Activated naive CD8-positive, alpha-beta T cell treated with anti-CD3 and anti-CD28 coated beads, Interleukin-2, amount 50 U/mL, for 24 hours (primary cell): ENCODE data around the gene P2RY2.
A peak's percentile ranks its signal among the peaks of the same experiment; 100 is the strongest.

Source experiments
- ATAC-seq: fragments of 150-1000 bp; cut with Tn5 transposase; one replicate; pipeline ENCODE4 v1.10.0; 2021
- DNase-seq: peaks from one replicate; pipeline ENCODE4 v3.0.0; 2021
- H3K27ac Mint-ChIP-seq: one replicate; pipeline ENCODE4 v1.8.0; 2021; ENCODE audit warnings: mild to moderate bottlenecking, mixed read lengths
- H3K27me3 Mint-ChIP-seq: one replicate; pipeline ENCODE4 v1.8.0; 2021; ENCODE audit warnings: mixed read lengths
- H3K36me3 Mint-ChIP-seq: one replicate; pipeline ENCODE4 v1.8.0; 2021; ENCODE audit warnings: low read depth, mixed read lengths
- H3K4me1 Mint-ChIP-seq: one replicate; pipeline ENCODE4 v1.8.0; 2021; ENCODE audit warnings: mixed read lengths
- H3K4me3 Mint-ChIP-seq: one replicate; pipeline ENCODE4 v1.8.0; 2021; ENCODE audit warnings: mild to moderate bottlenecking, moderate library complexity, mixed read lengths
- H3K9me3 Mint-ChIP-seq: one replicate; pipeline ENCODE4 v1.8.0; 2021; ENCODE audit warnings: mixed read lengths

The P2RY2 gene

DNA sequence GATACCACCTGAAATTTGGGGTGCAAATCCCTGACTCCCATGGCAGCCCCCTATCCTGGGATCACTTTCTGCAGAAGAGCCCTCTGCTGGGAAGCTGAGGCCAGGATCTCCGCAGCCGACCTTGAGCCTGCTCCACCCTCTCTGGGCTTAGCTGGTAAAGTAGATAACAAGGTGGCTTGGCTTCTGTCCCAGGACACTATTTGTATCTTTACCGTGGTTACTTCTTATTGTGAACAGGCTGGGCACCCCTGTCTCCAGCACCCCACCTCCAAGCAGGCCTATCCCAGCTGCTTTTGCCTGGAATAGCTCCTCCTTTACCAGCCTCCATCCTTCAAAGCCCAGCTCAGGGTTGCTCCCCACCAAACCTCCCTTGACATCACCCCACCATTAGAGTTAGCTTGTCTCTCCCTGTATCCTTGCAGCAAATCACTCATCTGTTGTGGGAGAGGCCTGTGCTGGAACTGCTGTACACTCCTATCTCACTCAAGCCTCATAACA is 35.2 kb upstream of the P2RY2 start:
- H3K27ac Mint-ChIP-seq: no peak overlapping the region
- H3K27me3 Mint-ChIP-seq: peaks cover 13% of the 10 kb centered on the region
- no peak for DNase-seq
- H3K9me3 Mint-ChIP-seq: no peaks in the 10 kb centered on the region
- H3K4me1 Mint-ChIP-seq: peaks cover 5% of the 10 kb centered on the region
- H3K4me3 Mint-ChIP-seq: no peak overlapping the region
- no peaks in the 10 kb centered on the region for H3K36me3 Mint-ChIP-seq
- ATAC-seq: no peak

DNA sequence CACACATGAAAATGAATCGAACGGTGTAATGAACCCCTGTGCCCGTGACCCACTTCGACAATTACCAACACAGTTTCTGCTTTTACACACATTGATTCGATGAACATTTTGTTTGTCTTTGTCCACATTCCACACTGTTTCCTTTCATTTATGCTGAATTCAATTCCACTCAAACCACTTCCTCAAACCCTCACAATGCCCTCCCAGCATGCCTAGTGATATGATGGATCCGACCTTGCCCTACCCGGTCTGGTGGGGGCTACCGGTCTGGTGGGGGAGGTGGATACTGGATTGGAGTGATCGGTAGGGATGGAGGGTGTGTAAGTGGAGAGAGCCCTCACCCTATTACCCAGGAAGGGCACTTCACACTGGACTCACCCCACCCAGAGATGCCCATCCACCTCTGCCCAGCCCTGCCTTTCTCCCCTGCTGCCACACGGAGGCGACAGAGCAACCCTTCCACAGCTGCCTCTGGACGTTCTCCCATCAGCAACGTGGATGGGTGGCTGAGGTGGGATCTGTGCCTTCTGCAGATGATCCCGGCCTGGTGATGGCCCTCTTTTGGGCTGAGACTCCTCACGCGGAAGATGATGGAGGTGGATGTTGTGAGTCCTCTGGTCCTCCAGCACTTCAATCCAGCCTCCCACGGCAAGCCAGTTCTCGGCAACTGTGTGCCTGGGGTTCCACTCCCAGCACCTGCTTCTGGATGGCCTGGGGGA is 33.0 kb upstream of the P2RY2 start:
- H3K36me3 Mint-ChIP-seq: no peaks in the 10 kb centered on the region
- no peak overlapping the region for H3K4me3 Mint-ChIP-seq
- H3K27me3 Mint-ChIP-seq: peaks cover 14% of the 10 kb centered on the region
- H3K4me1 Mint-ChIP-seq: peaks cover 8% of the 10 kb centered on the region
- ATAC-seq (peak; percentile 65), DNase-seq (peak; percentile 68)
- H3K9me3 Mint-ChIP-seq: no peaks in the 10 kb centered on the region
- H3K27ac Mint-ChIP-seq: no peak overlapping the region

DNA sequence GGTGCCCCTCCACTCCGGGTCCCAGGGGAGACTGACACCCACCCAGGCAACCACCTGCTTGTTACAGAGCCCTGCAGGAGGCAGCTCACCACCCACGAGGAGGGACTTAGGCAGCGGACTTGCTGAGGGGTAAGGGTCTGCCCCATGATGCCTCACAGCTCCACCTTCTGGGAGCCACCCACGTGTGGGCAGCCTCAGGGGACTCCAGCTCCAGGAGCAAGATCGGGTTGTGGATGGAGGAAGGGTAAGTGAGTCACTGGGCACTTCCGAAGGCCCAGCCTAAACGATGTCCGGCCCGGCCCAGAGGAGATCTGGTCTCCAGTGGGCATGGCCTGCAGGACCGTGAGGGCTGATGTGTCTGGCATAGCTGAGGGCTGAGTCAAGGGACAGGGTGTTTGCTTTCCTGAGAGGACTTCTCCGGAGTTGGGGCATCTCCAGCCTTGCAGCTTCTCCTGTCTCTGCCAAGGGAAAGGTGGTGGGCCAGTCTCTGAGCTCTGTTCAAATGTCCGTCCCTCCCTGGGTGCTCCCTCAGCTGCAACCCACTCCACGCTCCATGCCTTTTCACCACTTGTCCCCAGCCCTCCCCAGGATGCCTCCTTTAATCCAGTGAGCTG is 32.3 kb upstream of the P2RY2 start:
- no peaks in the 10 kb centered on the region for H3K9me3 Mint-ChIP-seq
- no peaks in the 10 kb centered on the region for H3K36me3 Mint-ChIP-seq
- H3K4me3 Mint-ChIP-seq: no peak overlapping the region
- H3K27me3 Mint-ChIP-seq: peaks cover 20% of the 10 kb centered on the region
- no peak overlapping the region for H3K27ac Mint-ChIP-seq
- DNase-seq (no peak), ATAC-seq (no peak)
- peaks cover 8% of the 10 kb centered on the region for H3K4me1 Mint-ChIP-seq

DNA sequence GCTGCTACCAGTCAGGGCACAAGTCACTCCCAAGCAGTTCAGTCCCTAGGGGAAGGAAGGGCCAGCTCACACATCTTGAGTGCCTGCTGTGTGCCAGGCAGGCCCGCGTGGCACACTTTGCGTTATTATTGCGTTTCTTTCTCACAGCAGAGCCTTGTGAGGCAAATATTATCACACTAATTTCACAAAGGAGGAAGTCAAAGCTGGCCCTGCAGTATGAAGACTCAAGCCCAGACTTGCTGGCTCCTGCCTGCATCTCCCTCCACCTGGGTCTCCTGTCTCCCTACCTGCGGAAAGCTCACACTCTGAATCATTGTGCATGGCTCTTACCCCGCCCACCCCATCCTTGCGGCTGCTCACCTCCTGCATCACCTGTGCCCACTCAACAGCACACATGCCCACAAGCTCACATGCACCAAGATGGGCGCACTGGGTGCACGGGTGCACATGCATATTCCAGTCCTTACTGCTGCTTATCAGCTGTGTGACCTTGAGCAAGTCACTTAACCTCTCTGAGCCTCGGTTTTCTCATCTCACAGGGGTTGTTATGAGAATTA is 31.7 kb upstream of the P2RY2 start:
- Mint-ChIP-seq H3K4me1 (peaks cover 8% of the 10 kb centered on the region), H3K36me3 (no peaks in the 10 kb centered on the region), H3K27me3 (peaks cover 20% of the 10 kb centered on the region), H3K4me3 (no peak overlapping the region), H3K27ac (no peak overlapping the region), H3K9me3 (no peaks in the 10 kb centered on the region)
- no peak for ATAC-seq
- DNase-seq: no peak

DNA sequence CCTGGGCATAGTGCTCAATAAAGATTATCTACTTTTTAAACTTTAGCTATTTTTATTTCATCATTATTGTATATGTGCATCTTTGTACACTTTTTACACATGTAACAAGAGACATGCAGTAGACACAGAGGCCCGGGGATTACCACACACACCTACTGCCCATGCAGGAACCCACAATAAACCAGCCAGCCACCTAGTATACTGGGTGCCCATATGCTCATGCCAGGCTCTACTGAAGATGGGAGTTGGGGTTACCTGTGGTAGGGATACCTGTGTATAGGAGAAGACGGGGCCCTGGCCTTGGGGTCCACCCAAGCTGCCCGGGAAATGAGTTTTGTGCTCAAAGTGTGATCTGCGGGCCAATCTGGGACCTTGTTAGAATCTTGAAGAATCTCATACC is 31.2 kb upstream of the P2RY2 start:
- Mint-ChIP-seq H3K36me3 (no peaks in the 10 kb centered on the region), H3K9me3 (no peaks in the 10 kb centered on the region), H3K27me3 (peaks cover 20% of the 10 kb centered on the region), H3K4me3 (no peak overlapping the region), H3K27ac (no peak overlapping the region), H3K4me1 (peaks cover 8% of the 10 kb centered on the region)
- DNase-seq (no peak), ATAC-seq (no peak)

DNA sequence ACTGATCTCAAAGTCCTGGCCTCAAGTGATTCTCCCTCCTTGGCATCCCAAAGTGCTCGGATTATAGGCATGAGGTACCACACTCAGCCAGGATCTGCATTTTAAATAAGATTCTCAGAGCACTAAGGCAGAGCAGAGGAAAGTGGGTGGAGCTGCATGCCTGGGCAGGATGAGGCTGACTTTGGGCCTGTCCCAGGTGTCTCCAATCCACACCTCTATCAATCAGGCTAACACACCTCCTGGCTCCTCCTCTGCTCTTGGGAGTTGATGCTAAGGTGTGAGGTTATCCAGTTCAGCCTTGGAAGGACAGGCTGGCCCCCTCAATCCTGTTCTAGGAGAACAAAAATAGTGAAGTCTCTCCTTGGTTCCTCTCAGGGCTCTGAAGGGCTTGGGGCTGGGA is 30.2 kb upstream of the P2RY2 start:
- H3K4me3 Mint-ChIP-seq: no peak overlapping the region
- peaks cover 20% of the 10 kb centered on the region for H3K27me3 Mint-ChIP-seq
- DNase-seq (no peak), ATAC-seq (no peak)
- H3K27ac Mint-ChIP-seq: no peak overlapping the region
- peaks cover 8% of the 10 kb centered on the region for H3K4me1 Mint-ChIP-seq
- no peaks in the 10 kb centered on the region for H3K9me3 Mint-ChIP-seq
- H3K36me3 Mint-ChIP-seq: no peaks in the 10 kb centered on the region

DNA sequence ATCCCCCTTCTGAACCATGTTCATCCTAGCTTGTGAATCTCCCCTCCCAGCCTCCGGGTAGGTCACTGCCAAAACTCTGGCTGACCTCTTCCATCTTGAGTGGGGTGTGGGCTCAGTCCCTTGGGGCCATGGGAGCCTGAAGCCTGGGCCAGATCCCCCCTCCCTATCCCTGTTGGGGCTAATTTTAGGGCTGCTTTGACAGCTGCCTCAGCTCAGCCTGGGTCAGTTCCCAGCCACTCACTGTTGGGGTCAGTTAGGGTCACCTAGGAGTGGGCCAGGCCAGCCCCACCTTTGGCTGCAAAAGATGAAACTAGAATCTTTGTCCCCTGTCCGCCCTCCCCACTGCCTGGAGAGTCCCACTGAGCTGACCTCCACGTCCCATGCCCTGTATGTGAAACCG is 29.8 kb upstream of the P2RY2 start:
- H3K4me3 Mint-ChIP-seq: no peak overlapping the region
- no peaks in the 10 kb centered on the region for H3K9me3 Mint-ChIP-seq
- no peak overlapping the region for H3K27ac Mint-ChIP-seq
- peaks cover 8% of the 10 kb centered on the region for H3K4me1 Mint-ChIP-seq
- no peaks in the 10 kb centered on the region for H3K36me3 Mint-ChIP-seq
- no peak for ATAC-seq
- no peak for DNase-seq
- H3K27me3 Mint-ChIP-seq: peaks cover 20% of the 10 kb centered on the region

DNA sequence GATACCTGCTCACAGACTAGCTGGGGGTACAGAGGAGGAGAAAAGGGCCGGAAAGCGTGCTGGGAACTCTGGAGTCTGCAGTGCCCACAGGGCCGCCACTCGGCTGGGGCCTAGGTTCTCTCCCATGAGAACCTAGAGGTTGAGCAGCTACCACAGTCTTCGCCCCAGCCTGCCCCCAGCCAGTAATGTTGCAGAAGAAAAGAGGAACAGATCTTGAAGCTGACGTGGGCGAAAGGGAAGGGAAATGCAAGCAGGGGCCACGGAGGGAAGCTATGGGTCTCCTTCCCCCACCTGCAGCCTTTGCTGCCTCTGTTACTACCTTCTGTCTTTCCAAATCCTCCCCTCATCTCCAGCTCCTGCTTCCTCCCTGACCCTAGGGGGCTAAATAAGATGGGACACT is 28.8 kb upstream of the P2RY2 start:
- no peak overlapping the region for H3K4me3 Mint-ChIP-seq
- no peaks in the 10 kb centered on the region for H3K9me3 Mint-ChIP-seq
- H3K27me3 Mint-ChIP-seq: peaks cover 18% of the 10 kb centered on the region
- ATAC-seq (no peak), DNase-seq (no peak)
- H3K4me1 Mint-ChIP-seq: peaks cover 8% of the 10 kb centered on the region
- H3K36me3 Mint-ChIP-seq: no peaks in the 10 kb centered on the region
- no peak overlapping the region for H3K27ac Mint-ChIP-seq

DNA sequence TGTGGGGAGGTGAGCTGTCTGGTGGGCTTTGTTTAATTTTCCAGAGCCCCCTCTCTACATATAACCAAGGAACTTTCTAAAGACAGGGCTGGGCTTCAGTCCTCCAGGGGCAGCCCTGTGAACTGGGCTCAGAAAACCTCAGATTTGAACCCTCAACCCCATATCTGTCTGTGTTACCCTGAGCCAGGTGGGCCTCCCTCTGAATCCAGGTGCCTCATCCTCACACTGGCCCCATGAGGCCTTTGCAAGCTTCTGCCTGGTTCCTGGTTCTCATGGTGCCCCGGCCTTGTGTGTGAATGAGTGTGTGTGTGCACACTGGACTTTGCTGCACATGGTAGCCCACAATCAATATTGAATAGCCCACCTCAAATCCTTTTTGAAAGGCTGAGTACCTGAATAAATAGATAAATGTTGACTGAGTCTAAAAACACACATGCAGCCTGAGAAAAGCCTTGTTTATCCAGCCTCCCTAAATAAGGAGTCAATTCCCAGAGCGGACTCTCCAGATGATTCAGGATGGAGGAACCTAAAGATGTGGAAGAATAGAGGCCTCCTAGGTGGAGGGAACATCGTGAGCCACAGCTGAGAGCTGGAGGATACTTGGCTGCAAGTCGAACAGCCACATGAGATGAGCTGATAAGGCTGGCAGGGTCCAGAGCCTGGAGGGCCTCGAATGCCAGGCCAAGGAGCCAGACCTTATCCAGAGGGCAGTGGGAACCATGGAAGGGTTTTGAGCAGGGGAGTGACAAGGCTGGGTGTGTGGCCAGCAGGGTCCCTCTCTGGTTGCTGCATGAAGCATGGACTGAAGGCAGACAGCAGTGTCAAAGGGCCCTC is 28.1 kb upstream of the P2RY2 start:
- DNase-seq: no peak
- no peak overlapping the region for H3K27ac Mint-ChIP-seq
- no peaks in the 10 kb centered on the region for H3K9me3 Mint-ChIP-seq
- no peaks in the 10 kb centered on the region for H3K36me3 Mint-ChIP-seq
- no peak overlapping the region for H3K4me3 Mint-ChIP-seq
- H3K27me3 Mint-ChIP-seq: peaks cover 16% of the 10 kb centered on the region
- ATAC-seq: no peak
- peaks cover 7% of the 10 kb centered on the region for H3K4me1 Mint-ChIP-seq

DNA sequence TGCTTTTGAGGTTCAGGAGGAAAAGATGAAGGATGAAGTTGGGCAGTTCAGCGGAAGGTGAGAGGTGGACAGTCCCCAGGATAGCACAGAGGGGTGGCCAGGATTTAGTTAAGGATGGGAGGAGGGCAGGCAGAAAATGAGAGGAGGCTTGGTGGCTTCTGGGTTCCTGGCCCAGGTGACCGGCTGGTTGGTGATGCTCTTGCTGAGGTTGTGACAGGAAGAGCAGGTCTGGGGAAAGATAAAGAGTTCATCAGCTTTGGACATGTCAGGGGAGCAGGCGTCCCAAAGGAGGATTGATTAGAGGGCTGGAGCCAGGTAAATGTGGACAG is 27.6 kb upstream of the P2RY2 start:
- Mint-ChIP-seq H3K27me3 (peaks cover 12% of the 10 kb centered on the region), H3K36me3 (no peaks in the 10 kb centered on the region), H3K4me1 (peaks cover 3% of the 10 kb centered on the region), H3K27ac (no peak overlapping the region), H3K9me3 (no peaks in the 10 kb centered on the region), H3K4me3 (no peak overlapping the region)
- ATAC-seq (no peak), DNase-seq (no peak)

DNA sequence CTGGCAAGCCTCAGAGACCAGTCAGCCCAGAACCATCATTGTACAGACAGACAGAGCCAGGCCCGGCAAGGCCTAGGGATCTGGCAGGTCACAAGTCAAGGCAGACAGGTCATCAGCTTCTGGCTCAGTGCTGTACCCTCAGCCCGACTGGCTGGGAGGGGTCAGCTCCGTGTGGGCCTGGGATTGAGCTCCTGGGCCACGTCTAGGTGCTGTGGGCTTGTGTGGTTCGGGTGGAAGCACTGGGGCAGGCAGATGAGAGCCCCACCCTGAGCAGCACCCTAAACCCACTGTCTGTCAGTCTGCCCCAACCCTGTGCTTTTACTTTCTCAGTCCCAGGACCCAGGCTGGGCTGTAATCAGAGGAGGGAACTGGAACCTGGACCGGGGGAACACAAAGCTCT is 26.9 kb upstream of the P2RY2 start:
- H3K27ac Mint-ChIP-seq: no peak overlapping the region
- no peak for DNase-seq
- no peak overlapping the region for H3K4me3 Mint-ChIP-seq

DNA sequence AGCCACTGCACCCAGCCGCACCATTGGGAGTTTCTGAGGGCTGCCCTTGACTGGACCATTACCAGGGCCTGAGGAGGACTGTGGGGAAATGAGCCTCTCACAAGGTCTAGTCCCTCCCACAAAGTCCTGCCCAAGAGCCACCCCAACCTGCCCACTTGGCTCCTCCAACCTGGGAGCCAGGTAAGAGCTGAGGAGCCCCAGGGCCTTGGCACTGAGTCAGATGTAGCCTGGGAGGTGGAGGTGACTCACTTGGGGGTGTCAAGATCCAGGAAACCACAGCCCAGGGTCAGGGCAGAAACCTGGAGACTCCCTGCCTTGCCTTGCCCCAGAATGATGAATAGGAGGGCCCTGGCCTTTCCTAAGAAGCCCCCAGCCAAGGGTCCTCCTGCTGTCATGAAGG is 25.8 kb upstream of the P2RY2 start:
- H3K4me3 Mint-ChIP-seq: no peak overlapping the region
- no peak for DNase-seq
- ATAC-seq: peak; percentile 40
- H3K27me3 Mint-ChIP-seq: peaks cover 7% of the 10 kb centered on the region
- no peak overlapping the region for H3K27ac Mint-ChIP-seq
- H3K9me3 Mint-ChIP-seq: no peaks in the 10 kb centered on the region
- peaks cover 3% of the 10 kb centered on the region for H3K4me1 Mint-ChIP-seq
- no peaks in the 10 kb centered on the region for H3K36me3 Mint-ChIP-seq

More for the DNA sequence above, 26.9 kb upstream of the P2RY2 start:
- no peak for ATAC-seq
- peaks cover 3% of the 10 kb centered on the region for H3K4me1 Mint-ChIP-seq
- H3K9me3 Mint-ChIP-seq: no peaks in the 10 kb centered on the region
- peaks cover 10% of the 10 kb centered on the region for H3K27me3 Mint-ChIP-seq
- no peaks in the 10 kb centered on the region for H3K36me3 Mint-ChIP-seq

DNA sequence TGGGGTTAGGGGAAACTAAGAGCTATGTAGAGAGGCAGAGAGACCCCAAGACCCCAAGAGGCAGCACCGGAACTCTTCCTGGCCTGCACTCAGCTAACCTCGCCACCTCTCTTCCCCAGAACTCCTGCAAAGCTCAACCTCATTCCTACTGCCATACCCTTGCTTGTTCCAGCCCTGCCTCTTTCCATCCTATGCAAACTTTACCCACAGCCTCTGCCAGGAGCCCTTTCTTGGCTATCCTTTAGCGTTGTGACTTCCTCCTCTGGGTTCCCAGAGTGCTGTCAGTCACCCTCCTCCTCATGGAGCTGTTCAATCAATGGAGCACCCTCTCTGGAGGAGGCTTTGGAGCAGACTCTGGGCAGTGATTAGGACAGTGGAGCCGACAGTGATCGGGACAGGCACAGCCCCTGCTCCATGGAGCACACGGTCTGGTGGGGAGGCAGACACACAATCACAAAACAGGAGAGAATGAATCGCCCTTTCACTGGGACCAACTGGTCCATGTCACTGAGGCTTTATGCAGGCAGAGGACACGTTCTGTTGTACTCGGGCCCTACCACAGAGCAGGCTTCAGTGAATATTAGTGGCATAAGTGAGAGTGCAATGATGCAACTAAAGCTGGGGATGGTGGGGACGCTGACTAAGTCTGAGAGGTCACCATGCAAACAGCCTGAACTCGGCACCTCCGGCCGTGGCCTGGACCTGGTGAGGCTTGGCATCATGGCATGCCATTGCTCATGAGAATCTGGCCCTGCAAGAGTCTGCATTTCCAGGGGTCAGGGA is 24.6 kb upstream of the P2RY2 start:
- Mint-ChIP-seq H3K27ac (no peak overlapping the region), H3K27me3 (peaks cover 7% of the 10 kb centered on the region), H3K36me3 (no peaks in the 10 kb centered on the region), H3K9me3 (no peaks in the 10 kb centered on the region), H3K4me1 (peaks cover 3% of the 10 kb centered on the region), H3K4me3 (no peak overlapping the region)
- ATAC-seq (no peak), DNase-seq (no peak)

DNA sequence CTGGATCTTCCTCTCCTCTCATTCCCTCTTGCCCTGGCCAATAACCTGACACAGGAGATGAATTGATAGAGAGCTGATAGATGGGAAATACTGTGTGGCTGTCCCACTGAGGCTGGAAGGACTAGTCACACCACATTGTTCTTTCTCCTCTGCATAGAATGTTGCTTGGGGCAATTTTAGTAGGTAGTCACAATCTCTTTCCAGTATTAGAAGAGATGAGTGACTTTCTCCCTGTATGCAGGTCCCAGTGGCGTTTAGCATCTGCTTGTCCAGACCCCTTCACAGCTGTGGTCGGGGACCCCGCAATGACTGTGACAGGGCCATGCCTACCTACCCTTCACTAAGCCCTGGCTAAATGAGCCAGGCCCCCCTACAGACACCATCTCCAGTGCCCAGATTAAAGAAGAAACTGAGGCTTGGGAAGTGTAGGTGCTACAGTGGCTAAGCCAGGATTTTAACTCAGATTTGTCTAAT is 24.0 kb upstream of the P2RY2 start:
- ATAC-seq (no peak), DNase-seq (no peak)
- H3K27me3 Mint-ChIP-seq: peaks cover 7% of the 10 kb centered on the region
- H3K4me3 Mint-ChIP-seq: no peak overlapping the region
- no peaks in the 10 kb centered on the region for H3K9me3 Mint-ChIP-seq
- no peaks in the 10 kb centered on the region for H3K36me3 Mint-ChIP-seq
- H3K27ac Mint-ChIP-seq: no peak overlapping the region
- H3K4me1 Mint-ChIP-seq: peaks cover 3% of the 10 kb centered on the region
